Liver (tissue), 9 donors: ENCODE data around the gene OR51E2. TPM values are rescaled to one million over a fixed set of nuclear protein-coding genes. Genes with fewer than 3 reads are reported as not detected.

ENCODE experiments used
- DNase-seq: peaks from one replicate; pipeline ENCODE4 v3.0.0-alpha.2; 2017; ENCODE audit warnings: low spot score
- H3K27ac ChIP-seq, 2 donors: one replicate each; pipeline ENCODE4 v1.7.0; 2013; ENCODE audit warnings: inconsistent platforms in 2 of 2, low read length in 2 of 2, control low read depth in 1 of 2, low read depth in 1 of 2, mild to moderate bottlenecking in 1 of 2
- H3K27me3 ChIP-seq, 4 donors: one replicate each; pipeline versions ENCODE4 v1.6.1 to v1.7.0; 2013; ENCODE audit warnings: low read length in 3 of 4, inconsistent platforms in 1 of 4, mild to moderate bottlenecking in 1 of 4, moderate library complexity in 1 of 4; ENCODE audit not compliant: control insufficient read depth in 4 of 4, insufficient read depth in 4 of 4
- H3K36me3 ChIP-seq, 4 donors: one replicate each; pipeline versions ENCODE4 v1.6.1 to v1.7.0; 2013; ENCODE audit warnings: low read length in 3 of 4, mild to moderate bottlenecking in 3 of 4, low read depth in 1 of 4, moderate library complexity in 1 of 4; ENCODE audit not compliant: control insufficient read depth in 4 of 4, insufficient read depth in 3 of 4
- H3K4me1 ChIP-seq, 4 donors: one replicate each; pipeline versions ENCODE4 v1.6.1 to v1.7.0; 2013; ENCODE audit warnings: low read length in 3 of 4, mild to moderate bottlenecking in 3 of 4, moderate library complexity in 1 of 4; ENCODE audit not compliant: control insufficient read depth in 4 of 4, insufficient read depth in 4 of 4
- H3K4me3 ChIP-seq, 3 donors: one replicate each; pipeline versions ENCODE4 v1.6.1 to v1.7.0; 2013; ENCODE audit warnings: low read length in 3 of 3, control low read depth in 1 of 3, low read depth in 1 of 3, mild to moderate bottlenecking in 1 of 3
- H3K9ac ChIP-seq, 2 donors: one replicate each; pipeline ENCODE4 v1.7.0; 2013; ENCODE audit warnings: low read length in 2 of 2, mild to moderate bottlenecking in 2 of 2, moderate library complexity in 2 of 2, control low read depth in 1 of 2, low read depth in 1 of 2
- H3K9me3 ChIP-seq, 4 donors: one replicate each; pipeline versions ENCODE4 v1.6.1 to v1.7.0; 2013; ENCODE audit warnings: low read length in 3 of 4; ENCODE audit not compliant: control insufficient read depth in 4 of 4
- EGR1 ChIP-seq, 2 donors: IDR thresholded peaks; 2 replicates each; pipeline ENCODE4 v1.6.1; 2016 to 2018; ENCODE audit warnings: antibody characterized with exemption in 2 of 2, low read depth in 2 of 2
- FOXA1 ChIP-seq: IDR thresholded peaks from 2 replicates; pipeline ENCODE4 v1.6.1; 2016; ENCODE audit warnings: antibody characterized with exemption
- FOXA2 ChIP-seq: IDR thresholded peaks from 2 replicates; pipeline ENCODE4 v1.6.1; 2016; ENCODE audit warnings: antibody characterized with exemption
- GABPA ChIP-seq, 2 donors: IDR thresholded peaks in 1 of 2; conservative IDR thresholded peaks in 1 of 2; 2 replicates each; pipeline ENCODE4 v1.6.1; 2016; ENCODE audit warnings: antibody characterized with exemption in 2 of 2, mild to moderate bottlenecking in 1 of 2, moderate library complexity in 1 of 2
- HNF4A ChIP-seq, 2 donors: conservative IDR thresholded peaks; 2 replicates each; pipeline ENCODE4 v1.6.1; 2016; ENCODE audit warnings: antibody characterized with exemption in 2 of 2, mild to moderate bottlenecking in 2 of 2
- HNF4G ChIP-seq: IDR thresholded peaks from 2 replicates; pipeline ENCODE4 v1.6.1; 2016; ENCODE audit warnings: antibody characterized with exemption
- JUND ChIP-seq, 2 donors: IDR thresholded peaks; 2 replicates each; pipeline ENCODE4 v1.6.1; 2016; ENCODE audit warnings: antibody characterized with exemption in 2 of 2
- NR2F2 ChIP-seq: IDR thresholded peaks from 2 replicates; pipeline ENCODE4 v1.6.1; 2016; ENCODE audit warnings: antibody characterized with exemption
- RAD21 ChIP-seq, 2 donors: IDR thresholded peaks; 2 replicates each; pipeline ENCODE4 v1.6.1; 2016; ENCODE audit warnings: antibody characterized with exemption in 2 of 2, mild to moderate bottlenecking in 2 of 2
- RXRA ChIP-seq, 2 donors: IDR thresholded peaks; 2 replicates each; pipeline ENCODE4 v1.6.1; 2017 to 2018; ENCODE audit warnings: antibody characterized with exemption in 2 of 2, mild to moderate bottlenecking in 1 of 2
- SP1 ChIP-seq: IDR thresholded peaks from 2 replicates; pipeline ENCODE4 v1.6.1; 2018; ENCODE audit warnings: antibody characterized with exemption, mild to moderate bottlenecking
- TAF1 ChIP-seq: conservative IDR thresholded peaks from 2 replicates; pipeline ENCODE4 v1.6.1; 2016; ENCODE audit warnings: antibody characterized with exemption, mild to moderate bottlenecking
- YY1 ChIP-seq: IDR thresholded peaks from 2 replicates; pipeline ENCODE4 v1.6.1; 2016; ENCODE audit warnings: antibody characterized with exemption, mild to moderate bottlenecking
- WGBS: extraction: QIAGEN DNeasy Blood & Tissue Kit; methylation state at CpG from one replicate; pipeline ENCODE4 v1.1.7; 2013; 5-methylcytosine and 5-hydroxymethylcytosine counted together
- polyA plus RNA-seq, 2 donors: library from polyadenylated mRNA; stranded (reverse) in 1 of 2; unstranded in 1 of 2; fragments of 200-250 nt in 1 of 2; fragments of >200 nt in 1 of 2; fragmentation: Nextera tagmentation in 1 of 2; extraction: Ambion mirVana in 1 of 2; gene quantifications; one replicate each; pipeline versions ENCODE4 v1.2.1 to v1.2.3, GENCODE V29; 2013 to 2015
- total RNA-seq, 2 donors: library from RNA; depleted of rRNA; stranded (reverse); fragments of >200 nt; gene quantifications; one replicate each; pipeline ENCODE4 v1.2.3, GENCODE V29; 2014
- TF ChIP-seq, protein P1 (sequence below): IDR thresholded peaks from 2 replicates; pipeline ENCODE4 v1.6.1; 2016; ENCODE audit warnings: antibody characterized with exemption
- TF ChIP-seq, protein P2 (sequence below): IDR thresholded peaks from 2 replicates; pipeline ENCODE4 v1.6.1; 2016; ENCODE audit warnings: antibody characterized with exemption
- TF ChIP-seq, protein P3 (sequence below): IDR thresholded peaks from 2 replicates; pipeline ENCODE4 v1.6.1; 2016; ENCODE audit warnings: antibody characterized with exemption, mild to moderate bottlenecking
- TF ChIP-seq, protein P4 (sequence below): IDR thresholded peaks from 2 replicates; pipeline ENCODE4 v1.6.1; 2016; ENCODE audit warnings: antibody characterized with exemption
- TF ChIP-seq, protein P5 (sequence below): fragments of 150-350 bp; IDR thresholded peaks from 2 replicates; pipeline ENCODE4 v1.5.1; 2017; ENCODE audit warnings: improper control_type of control experiment, low read depth, low read length; ENCODE audit not compliant: missing input control
- donor health status: healthy.
- donor health status: healthy.
- donor health status: healthy.
- donor health status: healthy.
- donor health status: healthy.

The OR51E2 gene
- total and polyA plus RNA-seq, 4 donors, result not detected

DNA sequence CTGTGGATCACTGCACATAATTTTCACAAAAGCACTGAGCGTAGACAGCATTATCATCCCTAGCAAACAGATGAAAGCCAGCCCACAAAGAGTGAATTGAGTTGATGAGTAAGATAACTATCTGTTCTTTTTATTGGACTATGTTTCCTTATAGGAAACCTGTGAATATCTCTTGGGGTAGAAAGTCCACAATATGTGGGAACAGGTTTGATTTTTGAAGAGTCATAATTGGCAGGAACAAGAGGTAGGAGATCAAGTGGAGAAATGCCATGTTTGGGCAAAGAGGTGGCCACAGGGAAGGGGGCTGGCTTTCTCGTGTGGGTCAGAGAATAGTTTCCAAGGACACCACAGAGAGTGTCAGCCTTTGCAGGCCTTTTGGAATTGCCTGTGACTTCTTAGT is 23.9 kb downstream of the OR51E2 start:
- DNase-seq, result no peak
- Histone ChIP-seq H3K27me3 (no peaks in the 10 kb centered on the region), H3K9ac (no peak overlapping the region), H3K36me3 (no peaks in the 10 kb centered on the region), H3K9me3 (no peaks in the 10 kb centered on the region), H3K4me3 (no peak overlapping the region), H3K27ac (no peak overlapping the region), H3K4me1 (no peaks in the 10 kb centered on the region)
- 57% methylated on average over 2 of the region's 2 CpGs for WGBS
- TF ChIP-seq YY1 (no peak), HNF4A (conservative IDR thresholded peaks at IDR 0.05) (no peak), EGR1 (IDR thresholded peaks at IDR 0.05; ENCODE audit: low read depth in 2 of 2) (no peak), FOXA1 (no peak), GABPA (IDR thresholded peaks at IDR 0.05 in 1 of 2, conservative IDR thresholded peaks at IDR 0.05 in 1 of 2) (no peak), SP1 (no peak), RAD21 (IDR thresholded peaks at IDR 0.05) (no peak), TAF1 (no peak), HNF4G (no peak), FOXA2 (no peak), RXRA (IDR thresholded peaks at IDR 0.05) (no peak), JUND (IDR thresholded peaks at IDR 0.05) (no peak)
- TF ChIP-seq, protein P1, sequence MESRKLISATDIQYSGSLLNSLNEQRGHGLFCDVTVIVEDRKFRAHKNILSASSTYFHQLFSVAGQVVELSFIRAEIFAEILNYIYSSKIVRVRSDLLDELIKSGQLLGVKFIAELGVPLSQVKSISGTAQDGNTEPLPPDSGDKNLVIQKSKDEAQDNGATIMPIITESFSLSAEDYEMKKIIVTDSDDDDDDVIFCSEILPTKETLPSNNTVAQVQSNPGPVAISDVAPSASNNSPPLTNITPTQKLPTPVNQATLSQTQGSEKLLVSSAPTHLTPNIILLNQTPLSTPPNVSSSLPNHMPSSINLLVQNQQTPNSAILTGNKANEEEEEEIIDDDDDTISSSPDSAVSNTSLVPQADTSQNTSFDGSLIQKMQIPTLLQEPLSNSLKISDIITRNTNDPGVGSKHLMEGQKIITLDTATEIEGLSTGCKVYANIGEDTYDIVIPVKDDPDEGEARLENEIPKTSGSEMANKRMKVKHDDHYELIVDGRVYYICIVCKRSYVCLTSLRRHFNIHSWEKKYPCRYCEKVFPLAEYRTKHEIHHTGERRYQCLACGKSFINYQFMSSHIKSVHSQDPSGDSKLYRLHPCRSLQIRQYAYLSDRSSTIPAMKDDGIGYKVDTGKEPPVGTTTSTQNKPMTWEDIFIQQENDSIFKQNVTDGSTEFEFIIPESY, result no peak
- TF ChIP-seq, protein P2, sequence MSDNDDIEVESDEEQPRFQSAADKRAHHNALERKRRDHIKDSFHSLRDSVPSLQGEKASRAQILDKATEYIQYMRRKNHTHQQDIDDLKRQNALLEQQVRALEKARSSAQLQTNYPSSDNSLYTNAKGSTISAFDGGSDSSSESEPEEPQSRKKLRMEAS, result no peak
- TF ChIP-seq, protein P3, sequence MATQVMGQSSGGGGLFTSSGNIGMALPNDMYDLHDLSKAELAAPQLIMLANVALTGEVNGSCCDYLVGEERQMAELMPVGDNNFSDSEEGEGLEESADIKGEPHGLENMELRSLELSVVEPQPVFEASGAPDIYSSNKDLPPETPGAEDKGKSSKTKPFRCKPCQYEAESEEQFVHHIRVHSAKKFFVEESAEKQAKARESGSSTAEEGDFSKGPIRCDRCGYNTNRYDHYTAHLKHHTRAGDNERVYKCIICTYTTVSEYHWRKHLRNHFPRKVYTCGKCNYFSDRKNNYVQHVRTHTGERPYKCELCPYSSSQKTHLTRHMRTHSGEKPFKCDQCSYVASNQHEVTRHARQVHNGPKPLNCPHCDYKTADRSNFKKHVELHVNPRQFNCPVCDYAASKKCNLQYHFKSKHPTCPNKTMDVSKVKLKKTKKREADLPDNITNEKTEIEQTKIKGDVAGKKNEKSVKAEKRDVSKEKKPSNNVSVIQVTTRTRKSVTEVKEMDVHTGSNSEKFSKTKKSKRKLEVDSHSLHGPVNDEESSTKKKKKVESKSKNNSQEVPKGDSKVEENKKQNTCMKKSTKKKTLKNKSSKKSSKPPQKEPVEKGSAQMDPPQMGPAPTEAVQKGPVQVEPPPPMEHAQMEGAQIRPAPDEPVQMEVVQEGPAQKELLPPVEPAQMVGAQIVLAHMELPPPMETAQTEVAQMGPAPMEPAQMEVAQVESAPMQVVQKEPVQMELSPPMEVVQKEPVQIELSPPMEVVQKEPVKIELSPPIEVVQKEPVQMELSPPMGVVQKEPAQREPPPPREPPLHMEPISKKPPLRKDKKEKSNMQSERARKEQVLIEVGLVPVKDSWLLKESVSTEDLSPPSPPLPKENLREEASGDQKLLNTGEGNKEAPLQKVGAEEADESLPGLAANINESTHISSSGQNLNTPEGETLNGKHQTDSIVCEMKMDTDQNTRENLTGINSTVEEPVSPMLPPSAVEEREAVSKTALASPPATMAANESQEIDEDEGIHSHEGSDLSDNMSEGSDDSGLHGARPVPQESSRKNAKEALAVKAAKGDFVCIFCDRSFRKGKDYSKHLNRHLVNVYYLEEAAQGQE, result no peak
- TF ChIP-seq, protein P4, sequence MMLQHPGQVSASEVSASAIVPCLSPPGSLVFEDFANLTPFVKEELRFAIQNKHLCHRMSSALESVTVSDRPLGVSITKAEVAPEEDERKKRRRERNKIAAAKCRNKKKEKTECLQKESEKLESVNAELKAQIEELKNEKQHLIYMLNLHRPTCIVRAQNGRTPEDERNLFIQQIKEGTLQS, result no peak

DNA sequence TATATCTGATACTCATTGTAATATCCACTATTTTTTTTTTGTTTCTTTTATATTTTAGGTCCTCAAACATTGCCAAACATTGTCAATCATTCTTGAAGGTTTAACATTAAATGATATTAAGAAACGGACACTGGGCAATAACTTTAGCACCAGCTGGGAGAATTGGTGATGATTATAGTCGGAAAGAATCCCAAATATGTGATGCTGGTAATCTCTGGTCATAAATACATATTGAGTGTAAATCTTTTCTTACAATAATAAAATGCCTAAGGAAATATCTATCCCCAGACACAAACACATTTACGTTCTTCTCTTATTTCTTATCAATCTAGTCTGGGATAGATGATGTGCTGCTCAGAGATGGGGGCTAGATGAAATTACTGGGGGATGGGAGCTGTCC is 25.2 kb downstream of the OR51E2 start:
- Histone ChIP-seq H3K27me3 (no peaks in the 10 kb centered on the region), H3K4me1 (no peaks in the 10 kb centered on the region)
- WGBS, result 49% methylated on average over 3 of the region's 3 CpGs
- TF ChIP-seq GABPA (IDR thresholded peaks at IDR 0.05 in 1 of 2, conservative IDR thresholded peaks at IDR 0.05 in 1 of 2) (no peak), YY1 (no peak), TAF1 (no peak), JUND (IDR thresholded peaks at IDR 0.05) (no peak), NR2F2 (no peak), FOXA2 (no peak), HNF4A (conservative IDR thresholded peaks at IDR 0.05) (no peak), RXRA (IDR thresholded peaks at IDR 0.05) (no peak), HNF4G (no peak), SP1 (no peak), FOXA1 (no peak), EGR1 (IDR thresholded peaks at IDR 0.05; ENCODE audit: low read depth in 2 of 2) (no peak)
- TF ChIP-seq, protein P4, result no peak
- TF ChIP-seq, protein P1, result no peak
- TF ChIP-seq, protein P5, sequence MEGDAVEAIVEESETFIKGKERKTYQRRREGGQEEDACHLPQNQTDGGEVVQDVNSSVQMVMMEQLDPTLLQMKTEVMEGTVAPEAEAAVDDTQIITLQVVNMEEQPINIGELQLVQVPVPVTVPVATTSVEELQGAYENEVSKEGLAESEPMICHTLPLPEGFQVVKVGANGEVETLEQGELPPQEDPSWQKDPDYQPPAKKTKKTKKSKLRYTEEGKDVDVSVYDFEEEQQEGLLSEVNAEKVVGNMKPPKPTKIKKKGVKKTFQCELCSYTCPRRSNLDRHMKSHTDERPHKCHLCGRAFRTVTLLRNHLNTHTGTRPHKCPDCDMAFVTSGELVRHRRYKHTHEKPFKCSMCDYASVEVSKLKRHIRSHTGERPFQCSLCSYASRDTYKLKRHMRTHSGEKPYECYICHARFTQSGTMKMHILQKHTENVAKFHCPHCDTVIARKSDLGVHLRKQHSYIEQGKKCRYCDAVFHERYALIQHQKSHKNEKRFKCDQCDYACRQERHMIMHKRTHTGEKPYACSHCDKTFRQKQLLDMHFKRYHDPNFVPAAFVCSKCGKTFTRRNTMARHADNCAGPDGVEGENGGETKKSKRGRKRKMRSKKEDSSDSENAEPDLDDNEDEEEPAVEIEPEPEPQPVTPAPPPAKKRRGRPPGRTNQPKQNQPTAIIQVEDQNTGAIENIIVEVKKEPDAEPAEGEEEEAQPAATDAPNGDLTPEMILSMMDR, result no peak

More for the DNA sequence above, 25.2 kb downstream of the OR51E2 start:
- Histone ChIP-seq H3K9me3 (no peaks in the 10 kb centered on the region), H3K36me3 (no peaks in the 10 kb centered on the region), H3K9ac (no peak overlapping the region), H3K4me3 (no peak overlapping the region), H3K27ac (no peak overlapping the region)
- no peak for DNase-seq
